HG03558 (cell line): Measurements from ENCODE around the gene WDR91.

Experiments
- ATAC-seq: cut with Tn5 transposase; IDR thresholded peaks from one replicate; pipeline ENCODE4 v1.9.1; 2021; ENCODE audit warnings: moderate number of reproducible peaks; ENCODE audit not compliant: unreplicated experiment; ENCODE audit errors: extremely low read depth

Gene WDR91

GRCh38 chr7:135211179-135211945, at the start of gene WDR91:
Gene WDR91 (minus strand): TSS chr7:135211526. CDS start chr7:135211502, 24 bp downstream.
- ATAC-seq, result peak; percentile 64

- ATAC-seq, result no peak
Measured at GRCh38 chr7:135260470-135260869, 49.1 kb upstream of the WDR91 start.

GRCh38 chr7:135259702-135260101, 48.4 kb upstream of the WDR91 start:
- no peak for ATAC-seq

GRCh38 chr7:135258585-135258984, 47.3 kb upstream of the WDR91 start:
- ATAC-seq, result no peak

GRCh38 chr7:135257790-135258189, 46.5 kb upstream of the WDR91 start:
- ATAC-seq, result no peak

- no peak for ATAC-seq
Measured at GRCh38 chr7:135253851-135254771, 42.8 kb upstream of the WDR91 start.

- no peak for ATAC-seq
Measured at GRCh38 chr7:135251496-135252391, 40.4 kb upstream of the WDR91 start.

GRCh38 chr7:135248546-135248945, 37.2 kb upstream of the WDR91 start:
- ATAC-seq, result no peak

GRCh38 chr7:135247746-135248471, 36.6 kb upstream of the WDR91 start:
- ATAC-seq, result no peak

- no peak for ATAC-seq
Measured at GRCh38 chr7:135246191-135246825, 35.0 kb upstream of the WDR91 start.

GRCh38 chr7:135245226-135246190, 34.2 kb upstream of the WDR91 start:
- no peak for ATAC-seq

- no peak for ATAC-seq
Measured at GRCh38 chr7:135242096-135242684, 30.9 kb upstream of the WDR91 start.

- ATAC-seq, result no peak
Measured at GRCh38 chr7:135240441-135240840, 29.1 kb upstream of the WDR91 start.

- ATAC-seq, result no peak
Measured at GRCh38 chr7:135239263-135239662, 27.9 kb upstream of the WDR91 start.

- no peak for ATAC-seq
Measured at GRCh38 chr7:135238112-135238744, 26.9 kb upstream of the WDR91 start.

GRCh38 chr7:135236727-135237126, 25.4 kb upstream of the WDR91 start:
- ATAC-seq, result peak; percentile 71

- ATAC-seq, result no peak
Measured at GRCh38 chr7:135235841-135236240, 24.5 kb upstream of the WDR91 start.
